Measurements from ENCODE around the gene PHF21A. TPM values are rescaled to one million over a fixed set of nuclear protein-coding genes. Genes with fewer than 3 reads are reported as not detected.

PHF21A gene
- polyA plus RNA-seq, 1 donor (not counting 4 experiments of a cell fraction or from before 2014, with no cell fraction given), result 16.1 TPM

GRCh38 chr11:45887587-45887986 is 233.7 kb downstream of the PHF21A start:
- Histone ChIP-seq H3K9me3 (ENCODE audit: control insufficient read depth, low read depth, low read length) (no peaks in the 10 kb centered on the region), H3K9me1 (ENCODE audit: control insufficient read depth, extremely low read depth, insufficient read depth, low read length) (no peaks in the 10 kb centered on the region), H3K79me2 (ENCODE audit: control insufficient read depth, insufficient read depth, low read length) (no peaks in the 10 kb centered on the region), H4K20me1 (ENCODE audit: control insufficient read depth, extremely low read depth, insufficient read depth, low read length) (no peaks in the 10 kb centered on the region), H3K4me3 (ENCODE audit: control insufficient read depth in 2 of 3, extremely low read depth in 1 of 3, insufficient read depth in 2 of 3, low read depth in 1 of 3, low read length in 3 of 3) (no peak overlapping the region), H3K4me1 (ENCODE audit: control insufficient read depth, extremely low read depth, insufficient read depth, low read length) (no peaks in the 10 kb centered on the region), H2AFZ (ENCODE audit: control insufficient read depth, low read length) (no peak overlapping the region), H3K4me2 (ENCODE audit: control insufficient read depth, extremely low read depth, insufficient read depth, low read depth, low read length) (no peak overlapping the region), H3K27me3 (ENCODE audit: control insufficient read depth, extremely low read depth, insufficient read depth, low read length) (peaks cover 4% of the 10 kb centered on the region), H3K9ac (ENCODE audit: control insufficient read depth, extremely low read depth, insufficient read depth, low read length) (no peak overlapping the region), H3K36me3 (ENCODE audit: control insufficient read depth in 2 of 2, extremely low read depth in 1 of 2, insufficient read depth in 2 of 2, low read length in 2 of 2) (peaks cover 0 to under 1% of the 10 kb centered on the region in 2 experiments), H3K27ac (ENCODE audit: control insufficient read depth, insufficient read depth, low read length) (no peak overlapping the region)
- FAIRE-seq (no peak), DNase-seq (ENCODE audit: low read depth, low spot score) (no peak)
- TF ChIP-seq CTCF (optimal IDR thresholded peaks at IDR 0.05 in 1 of 3, IDR thresholded peaks at IDR 0.05 in 1 of 3, conservative IDR thresholded peaks at IDR 0.05 in 1 of 3; ENCODE audit: extremely low read depth in 1 of 3, insufficient read depth in 2 of 3, low read length in 3 of 3) (no peak), EZH2 (IDR thresholded peaks at IDR 0.05; ENCODE audit: low read length) (no peak)
- dilution Hi-C loops (cut with MboI; ENCODE audit: extremely low pct_ligation_motif_present, low sequenced_read_pairs), result no loop called here

- Histone ChIP-seq H3K9me3 (ENCODE audit: control insufficient read depth, low read depth, low read length) (no peaks in the 10 kb centered on the region), H3K4me3 (ENCODE audit: control insufficient read depth in 2 of 3, extremely low read depth in 1 of 3, insufficient read depth in 2 of 3, low read depth in 1 of 3, low read length in 3 of 3) (no peak overlapping the region), H3K79me2 (ENCODE audit: control insufficient read depth, insufficient read depth, low read length) (no peaks in the 10 kb centered on the region), H3K27me3 (ENCODE audit: control insufficient read depth, extremely low read depth, insufficient read depth, low read length) (no peaks in the 10 kb centered on the region), H3K27ac (ENCODE audit: control insufficient read depth, insufficient read depth, low read length) (no peak overlapping the region), H3K9me1 (ENCODE audit: control insufficient read depth, extremely low read depth, insufficient read depth, low read length) (no peaks in the 10 kb centered on the region), H3K9ac (ENCODE audit: control insufficient read depth, extremely low read depth, insufficient read depth, low read length) (no peak overlapping the region), H3K36me3 (ENCODE audit: control insufficient read depth in 2 of 2, extremely low read depth in 1 of 2, insufficient read depth in 2 of 2, low read length in 2 of 2) (peaks cover 0 to 2% of the 10 kb centered on the region in 2 experiments), H3K4me2 (ENCODE audit: control insufficient read depth, extremely low read depth, insufficient read depth, low read depth, low read length) (no peak overlapping the region), H4K20me1 (ENCODE audit: control insufficient read depth, extremely low read depth, insufficient read depth, low read length) (no peaks in the 10 kb centered on the region), H3K4me1 (ENCODE audit: control insufficient read depth, extremely low read depth, insufficient read depth, low read length) (no peaks in the 10 kb centered on the region), H2AFZ (ENCODE audit: control insufficient read depth, low read length) (no peak overlapping the region)
- FAIRE-seq (no peak), DNase-seq (ENCODE audit: low read depth, low spot score) (no peak)
- dilution Hi-C loops (cut with MboI; ENCODE audit: extremely low pct_ligation_motif_present, low sequenced_read_pairs), result no loop called here
- TF ChIP-seq EZH2 (IDR thresholded peaks at IDR 0.05; ENCODE audit: low read length), result no peak
- TF ChIP-seq CTCF (optimal IDR thresholded peaks at IDR 0.05 in 1 of 3, IDR thresholded peaks at IDR 0.05 in 1 of 3, conservative IDR thresholded peaks at IDR 0.05 in 1 of 3; ENCODE audit: extremely low read depth in 1 of 3, insufficient read depth in 2 of 3, low read length in 3 of 3), result no peak
Observed at GRCh38 chr11:45886816-45887520, 234.3 kb downstream of the PHF21A start.

All from keratinocyte (primary cell).